ENCODE results near the gene CXCL3. TPM values are rescaled to one million over a fixed set of nuclear protein-coding genes. Genes with fewer than 3 reads are reported as not detected.
A peak's percentile ranks its signal among the peaks of the same experiment; 100 is the strongest.

The CXCL3 gene
- total and polyA plus RNA-seq, 9 of the 15 experiments (the other 6 are each of a cell fraction or from before 2014, with no cell fraction given), result 2.3 to 8.9 (median 6.1) TPM

- Histone ChIP-seq H3K9me3 (replicated peaks; ENCODE audit: control insufficient read depth, insufficient read depth, low read depth, low read length) (no peaks in the 10 kb centered on the region), H3K27me3 (ENCODE audit: control insufficient read depth in 2 of 2, insufficient read depth in 2 of 2, low read length in 2 of 2) (no peaks in the 10 kb centered on the region), H3K9me1 (ENCODE audit: control insufficient read depth, insufficient read depth, low read length) (peaks cover 4% of the 10 kb centered on the region), H3K27ac (ENCODE audit: extremely low read depth, low read depth, low read length) (peak overlapping the region; percentile 98), H3K4me3 (no peak overlapping the region), H4K20me1 (replicated peaks; ENCODE audit: control insufficient read depth, insufficient read depth, low read length) (no peaks in the 10 kb centered on the region), H3K36me3 (ENCODE audit: control insufficient read depth, insufficient read depth, low read length) (no peaks in the 10 kb centered on the region; the same call in 2 of the 3 replicates), H3K79me2 (ENCODE audit: control insufficient read depth, insufficient read depth, low read length) (no peaks in the 10 kb centered on the region), H2AFZ (ENCODE audit: low read depth, low read length) (peak overlapping the region; percentile 85), H3K9ac (ENCODE audit: insufficient read depth in 1 of 2, low read depth in 2 of 2, low read length in 2 of 2) (peak overlapping the region in 1 of 2 experiments; percentile 79; a peak in 2 of 4 replicates), H3K4me1 (replicated peaks in 1 of 2; ENCODE audit: control insufficient read depth in 2 of 2, insufficient read depth in 2 of 2, low read length in 2 of 2) (peaks cover 15 to 47% of the 10 kb centered on the region in 2 experiments), H3K4me2 (ENCODE audit: insufficient read depth, low read length) (peak overlapping the region; percentile 47)
- 14% methylated on average over 2 of the region's 2 CpGs for WGBS (ENCODE audit: insufficient coverage, low coverage, missing lambda C conversion rate)
- CTCF ChIA-PET (ENCODE audit: low intra/inter-chr PET ratio), result no interaction called here
- in situ Hi-C loops (cut with MboI) (no loop called here), intact Hi-C loops (cut with micrococcal nuclease) (loop anchor here (5.0 kb wide), 1 partner anchor 77 kb away; no protein-coding TSS in a partner anchor)
- DNase-seq (ENCODE audit: extremely low read depth in 1 of 4, low spot score in 3 of 4) (peak in 2 of 4 experiments; percentile 29 to 68), ATAC-seq (peak; percentile 6; the same call in 2 of the 3 replicates), FAIRE-seq (no peak)
- POLR2A ChIA-PET, result interaction anchor here (1.0 to 2.4 kb wide), 4 partner anchors 11 to 343 kb away, joined by 3 to 23 read pairs (median 3); partner anchors contain the start of gene CXCL3
- no TSS peak for BruUV-seq (replicated peaks)
- TF ChIP-seq CEBPB (tag; IDR thresholded peaks at IDR 0.05) (no peak), FOSL1 (tag; conservative IDR thresholded peaks at IDR 0.05) (no peak), JUND (IDR thresholded peaks at IDR 0.05; ENCODE audit: borderline replicate concordance, low read depth, low read length) (no peak), JUND (tag; IDR thresholded peaks at IDR 0.05; ENCODE audit: borderline replicate concordance, low read depth, low read length) (0 out of 3 replicates have a peak, but pooled peaks have one; percentile 24), ZNF668 (CRISPR knock-in tag; IDR thresholded peaks at IDR 0.05) (no peak), POLR2AphosphoS5 (IDR thresholded peaks at IDR 0.05; ENCODE audit: control insufficient read depth, insufficient read depth, low read depth, low read length) (0 out of 2 replicates have a peak, but pooled peaks have one; percentile 18), SMAD1 (IDR thresholded peaks at IDR 0.05; ENCODE audit: low read depth, low read length, partially characterized antibody) (no peak), L3MBTL2 (IDR thresholded peaks at IDR 0.05) (no peak; the same call in 1 of the 2 replicates), ZZZ3 (IDR thresholded peaks at IDR 0.05) (no peak), NFIC (IDR thresholded peaks at IDR 0.05) (peak; percentile 85), TCF3 (CRISPR knock-in tag; IDR thresholded peaks at IDR 0.05) (peak; percentile 26; the same call in 1 of the 2 replicates), ZNF699 (CRISPR knock-in tag; IDR thresholded peaks at IDR 0.05; ENCODE audit: insufficient replicate concordance) (no peak), ZNF766 (CRISPR knock-in tag; conservative IDR thresholded peaks at IDR 0.05) (no peak), ARID3A (IDR thresholded peaks at IDR 0.05; ENCODE audit: borderline replicate concordance, low read depth, low read length) (0 out of 2 replicates have a peak, but pooled peaks have one; percentile 17), ZNF511 (CRISPR knock-in tag; IDR thresholded peaks at IDR 0.05) (no peak), FOXM1 (IDR thresholded peaks at IDR 0.05; ENCODE audit: low read depth) (no peak), FOXM1 (CRISPR knock-in tag; IDR thresholded peaks at IDR 0.05; ENCODE audit: low read depth) (no peak), THRA (IDR thresholded peaks at IDR 0.05) (no peak), DPF2 (IDR thresholded peaks at IDR 0.05) (no peak), TAF9B (IDR thresholded peaks at IDR 0.05; ENCODE audit: partially characterized antibody) (no peak), HNRNPUL1 (IDR thresholded peaks at IDR 0.05; ENCODE audit: low read length) (no peak), DNMT1 (IDR thresholded peaks at IDR 0.05) (no peak)
Measured at GRCh38 chr4:74055096-74055495, 16.6 kb upstream of the CXCL3 start.

All from K562 (cell line).